ENCODE data around the gene TSHZ2.
"Not testable (repeated sequence)": the region's sequence is repeated elsewhere in the genome, so short reads cannot be mapped to it uniquely, and the experiment has no call there.

Gene TSHZ2

GRCh38 chr20:52962183-52962582, 10.0 kb upstream of the TSHZ2 start:
- DNase-seq: no peak

GRCh38 chr20:52963131-52963530, 9.0 kb upstream of the TSHZ2 start:
- DNase-seq: no peak

- no peak for DNase-seq
These were observed 8.0 kb upstream of the TSHZ2 start for GRCh38 chr20:52964131-52964530.

GRCh38 chr20:52965380-52965779, 6.8 kb upstream of the TSHZ2 start:
- no peak for DNase-seq

- no peak for DNase-seq
These were observed 6.3 kb upstream of the TSHZ2 start for GRCh38 chr20:52965819-52966218.

- DNase-seq: not testable (repeated sequence)
These were observed 5.6 kb upstream of the TSHZ2 start for GRCh38 chr20:52966543-52966942.

GRCh38 chr20:52971498-52972189, 514 bp upstream of the TSHZ2 start:
- peak; percentile 75 for DNase-seq

- peak; percentile 9 for DNase-seq
These were observed 1.0 kb downstream of the TSHZ2 start for GRCh38 chr20:52972965-52973819.

GRCh38 chr20:52974179-52974594, 2.0 kb downstream of the TSHZ2 start:
- no peak for DNase-seq

GRCh38 chr20:52975029-52975732, 3.0 kb downstream of the TSHZ2 start:
- DNase-seq: no peak

- DNase-seq: no peak
These were observed 3.8 kb downstream of the TSHZ2 start for GRCh38 chr20:52975803-52976531.

- no peak for DNase-seq
These were observed 6.7 kb downstream of the TSHZ2 start for GRCh38 chr20:52978851-52979250.

- DNase-seq: no peak
These were observed 8.9 kb downstream of the TSHZ2 start for GRCh38 chr20:52981051-52981450.

GRCh38 chr20:52983726-52984450, 11.7 kb downstream of the TSHZ2 start:
- no peak for DNase-seq

- no peak for DNase-seq
These were observed 12.3 kb downstream of the TSHZ2 start for GRCh38 chr20:52984451-52984810.

GRCh38 chr20:52985687-52986086, 13.5 kb downstream of the TSHZ2 start:
- no peak for DNase-seq

GRCh38 chr20:52987295-52987694, 15.1 kb downstream of the TSHZ2 start:
- no peak for DNase-seq

GRCh38 chr20:52991830-52992229, 19.7 kb downstream of the TSHZ2 start:
- DNase-seq: no peak

GRCh38 chr20:52992632-52993031, 20.5 kb downstream of the TSHZ2 start:
- DNase-seq: no peak

GRCh38 chr20:52993076-52993475, 20.9 kb downstream of the TSHZ2 start:
- DNase-seq: no peak

- DNase-seq: no peak
These were observed 22.2 kb downstream of the TSHZ2 start for GRCh38 chr20:52994184-52994970.

Data from NCI-H1092 (cell line).